ENCODE results near the gene BMP6. TPM values are rescaled to one million over a fixed set of nuclear protein-coding genes. Genes with fewer than 3 reads are reported as not detected.

The BMP6 gene
- total RNA-seq, 2 experiments from 2014 or later = 0.38 to 1.1 TPM

DNA sequence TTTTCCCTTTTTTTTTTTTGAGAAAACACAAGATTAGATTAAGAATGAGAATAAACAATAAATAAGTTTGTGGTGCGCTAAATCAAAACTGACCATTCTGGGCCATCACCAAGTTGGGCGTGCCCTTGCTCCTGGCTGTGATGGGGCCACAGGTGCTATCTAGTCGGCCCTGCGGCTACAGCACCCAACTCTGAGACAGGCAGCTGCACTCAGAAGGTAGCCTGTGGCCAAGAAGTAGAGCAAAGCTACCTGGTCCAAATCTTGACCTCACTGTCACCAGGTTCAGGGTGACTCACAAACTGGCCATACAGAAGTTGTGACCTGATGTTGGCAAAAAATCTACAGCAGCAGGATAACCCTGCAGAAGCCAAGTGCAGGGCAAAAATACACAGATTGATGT lies 181.3 kb downstream of the BMP6 start:
- Histone ChIP-seq H3K27ac (ENCODE audit: low read depth, low read length, poor library complexity, severe bottlenecking) (no peak overlapping the region), H4K20me1 (ENCODE audit: insufficient read depth, low read length) (peaks cover 18% of the 10 kb centered on the region), H3K4me3 (ENCODE audit: low read depth, low read length, poor library complexity, severe bottlenecking) (peak overlapping the region; percentile 92), H3K4me1 (ENCODE audit: insufficient read depth, low read length, poor library complexity, severe bottlenecking) (peaks cover 64% of the 10 kb centered on the region), H3K9me3 (ENCODE audit: low read length) (no peaks in the 10 kb centered on the region), H3K9me2 (ENCODE audit: insufficient read depth, low read length) (no peaks in the 10 kb centered on the region), H2AFZ (ENCODE audit: low read length) (no peak overlapping the region), H3K4me2 (ENCODE audit: low read length) (peak overlapping the region; percentile 31), H3K36me3 (ENCODE audit: insufficient read depth, low read length) (peaks cover 74% of the 10 kb centered on the region), H3K79me2 (ENCODE audit: insufficient read depth, low read depth, low read length) (peaks cover 66% of the 10 kb centered on the region)
- intact Hi-C loops (cut with micrococcal nuclease; ENCODE audit: unreplicated experiment) = no loop called here
- CTCF ChIA-PET (ENCODE audit: unreplicated experiment) = no interaction called here
- TF ChIP-seq, protein P1, sequence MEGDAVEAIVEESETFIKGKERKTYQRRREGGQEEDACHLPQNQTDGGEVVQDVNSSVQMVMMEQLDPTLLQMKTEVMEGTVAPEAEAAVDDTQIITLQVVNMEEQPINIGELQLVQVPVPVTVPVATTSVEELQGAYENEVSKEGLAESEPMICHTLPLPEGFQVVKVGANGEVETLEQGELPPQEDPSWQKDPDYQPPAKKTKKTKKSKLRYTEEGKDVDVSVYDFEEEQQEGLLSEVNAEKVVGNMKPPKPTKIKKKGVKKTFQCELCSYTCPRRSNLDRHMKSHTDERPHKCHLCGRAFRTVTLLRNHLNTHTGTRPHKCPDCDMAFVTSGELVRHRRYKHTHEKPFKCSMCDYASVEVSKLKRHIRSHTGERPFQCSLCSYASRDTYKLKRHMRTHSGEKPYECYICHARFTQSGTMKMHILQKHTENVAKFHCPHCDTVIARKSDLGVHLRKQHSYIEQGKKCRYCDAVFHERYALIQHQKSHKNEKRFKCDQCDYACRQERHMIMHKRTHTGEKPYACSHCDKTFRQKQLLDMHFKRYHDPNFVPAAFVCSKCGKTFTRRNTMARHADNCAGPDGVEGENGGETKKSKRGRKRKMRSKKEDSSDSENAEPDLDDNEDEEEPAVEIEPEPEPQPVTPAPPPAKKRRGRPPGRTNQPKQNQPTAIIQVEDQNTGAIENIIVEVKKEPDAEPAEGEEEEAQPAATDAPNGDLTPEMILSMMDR (conservative IDR thresholded peaks at IDR 0.05; ENCODE audit: low read length) = no peak
- no peak for TF ChIP-seq EZH2phosphoT487 (IDR thresholded peaks at IDR 0.05; ENCODE audit: borderline replicate concordance, low read depth, low read length)
- no TSS peak for BruUV-seq (replicated peaks)
- POLR2A ChIA-PET = interaction anchor here (0.9 to 3.8 kb wide), 3 partner anchors 10 to 84 kb away, joined by 3 to 31 read pairs (median 3); no protein-coding TSS in a partner anchor
- DNase-seq (ENCODE audit: low spot score) = no peak

DNA sequence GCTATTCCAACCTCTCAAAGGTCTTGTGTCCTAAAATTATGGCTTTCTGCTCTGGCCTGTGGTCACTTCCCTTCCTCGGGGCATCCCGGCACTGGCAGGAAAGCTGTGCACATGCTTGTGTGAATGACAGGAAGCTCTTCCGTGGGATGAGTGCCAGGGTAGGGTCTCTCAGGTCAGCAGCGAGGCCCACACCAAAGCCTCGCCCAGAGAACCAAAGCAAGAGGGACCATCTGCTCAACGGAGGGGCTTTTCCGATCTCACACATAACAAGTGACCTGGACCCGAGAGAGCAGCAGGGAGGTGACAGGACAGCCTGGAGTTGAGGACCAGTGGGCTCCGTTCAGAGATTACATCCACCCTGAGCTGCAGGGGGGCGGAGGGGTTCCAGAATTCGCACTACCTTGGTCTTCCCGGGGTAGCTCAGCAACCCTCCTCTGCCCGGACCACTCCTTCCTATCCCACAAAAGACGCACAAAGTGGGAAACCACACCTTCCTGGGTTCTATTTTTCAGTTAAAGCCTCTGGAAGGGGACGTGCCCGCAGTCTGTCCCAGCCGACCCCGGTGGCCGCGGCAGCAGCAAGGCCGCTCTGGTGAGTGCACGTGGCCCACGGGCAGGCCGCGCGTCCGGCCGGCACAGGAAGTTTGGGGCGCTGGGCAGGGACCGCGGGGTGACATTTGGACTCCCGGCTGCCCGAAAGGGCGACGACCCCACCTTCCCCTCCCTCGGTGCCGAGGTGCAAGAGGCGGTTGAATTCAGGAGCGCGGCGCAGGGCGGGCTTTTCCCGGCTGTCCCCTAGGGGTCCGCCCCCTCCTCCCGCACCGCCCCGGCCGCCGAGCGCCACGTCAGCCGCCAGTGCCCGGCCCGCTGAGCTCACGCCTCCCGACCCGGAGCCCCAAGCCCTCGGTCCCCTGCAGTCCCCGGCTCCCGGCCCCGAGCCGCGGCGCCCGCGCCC lies 183.7 kb downstream of the BMP6 start:
- Histone ChIP-seq H2AFZ (ENCODE audit: low read length) (no peak overlapping the region), H3K9me3 (ENCODE audit: low read length) (no peaks in the 10 kb centered on the region), H3K4me3 (ENCODE audit: low read depth, low read length, poor library complexity, severe bottlenecking) (peak overlapping the region; percentile 92), H3K79me2 (ENCODE audit: insufficient read depth, low read depth, low read length) (peaks cover 58% of the 10 kb centered on the region), H3K4me1 (ENCODE audit: insufficient read depth, low read length, poor library complexity, severe bottlenecking) (peaks cover 76% of the 10 kb centered on the region), H3K9me2 (ENCODE audit: insufficient read depth, low read length) (no peaks in the 10 kb centered on the region), H3K36me3 (ENCODE audit: insufficient read depth, low read length) (peaks cover 49% of the 10 kb centered on the region), H4K20me1 (ENCODE audit: insufficient read depth, low read length) (peaks cover 14% of the 10 kb centered on the region), H3K4me2 (ENCODE audit: low read length) (peak overlapping the region; percentile 85), H3K27ac (ENCODE audit: low read depth, low read length, poor library complexity, severe bottlenecking) (peak overlapping the region; percentile 35)
- ChIA-PET POLR2A (interaction anchor here (0.8 to 3.8 kb wide), 6 partner anchors 9 to 53 kb away, joined by 3 to 31 read pairs (median 8); no protein-coding TSS in a partner anchor), CTCF (ENCODE audit: unreplicated experiment) (interaction anchor here (1.1 kb wide), 1 partner anchor 10 kb away, joined by 3 read pairs; no protein-coding TSS in a partner anchor)
- intact Hi-C loops (cut with micrococcal nuclease; ENCODE audit: unreplicated experiment) = loop anchor here (2.0 to 10.0 kb wide), 2 partner anchors 83 to 1325 kb away; partner anchors contain the start of gene LY86
- TF ChIP-seq EZH2phosphoT487 (IDR thresholded peaks at IDR 0.05; ENCODE audit: borderline replicate concordance, low read depth, low read length) = no peak
- TF ChIP-seq, protein P1 (conservative IDR thresholded peaks at IDR 0.05; ENCODE audit: low read length) = no peak
- DNase-seq (ENCODE audit: low spot score) = peak; percentile 46
- BruUV-seq (replicated peaks) = no TSS peak

All from OCI-LY7 (cell line).